ENCODE measurements around the gene RABGAP1. TPM values are rescaled to one million over a fixed set of nuclear protein-coding genes. Genes with fewer than 3 reads are reported as not detected.

RABGAP1 gene
- total RNA-seq, 1 experiment from 2014 or later, result 24.2 TPM

- DNase-seq (ENCODE audit: low spot score), result no peak
Measured at GRCh38 chr9:123008909-123009308, 68.1 kb downstream of the RABGAP1 start.

GRCh38 chr9:123011380-123011779, 70.6 kb downstream of the RABGAP1 start:
- DNase-seq (ENCODE audit: low spot score), result no peak

- DNase-seq (ENCODE audit: low spot score), result no peak
Measured at GRCh38 chr9:123011878-123012528, 71.2 kb downstream of the RABGAP1 start.

GRCh38 chr9:123016631-123017030, 75.8 kb downstream of the RABGAP1 start:
- no peak for DNase-seq (ENCODE audit: low spot score)

DNA sequence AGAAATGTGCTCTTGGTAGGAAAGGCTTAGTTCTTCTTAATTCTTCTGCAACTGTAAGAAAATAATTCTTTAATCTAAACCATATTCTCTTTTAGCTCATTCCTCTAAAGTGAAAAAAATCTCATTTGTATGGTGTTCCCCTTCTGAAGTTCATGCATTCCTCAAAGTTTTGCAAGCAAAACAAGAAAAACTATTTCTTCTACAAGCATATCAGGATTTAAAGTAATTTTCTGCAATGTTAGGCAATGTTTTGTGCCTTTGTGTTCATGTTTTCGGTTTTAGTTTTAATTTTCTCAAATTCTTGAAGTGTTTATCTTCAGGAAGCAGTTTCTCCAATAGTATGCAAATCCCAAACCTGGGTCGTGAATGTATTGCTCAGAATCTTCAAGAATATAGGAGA, 80.0 kb downstream of the RABGAP1 start:
- no peak for DNase-seq (ENCODE audit: low spot score)

DNA sequence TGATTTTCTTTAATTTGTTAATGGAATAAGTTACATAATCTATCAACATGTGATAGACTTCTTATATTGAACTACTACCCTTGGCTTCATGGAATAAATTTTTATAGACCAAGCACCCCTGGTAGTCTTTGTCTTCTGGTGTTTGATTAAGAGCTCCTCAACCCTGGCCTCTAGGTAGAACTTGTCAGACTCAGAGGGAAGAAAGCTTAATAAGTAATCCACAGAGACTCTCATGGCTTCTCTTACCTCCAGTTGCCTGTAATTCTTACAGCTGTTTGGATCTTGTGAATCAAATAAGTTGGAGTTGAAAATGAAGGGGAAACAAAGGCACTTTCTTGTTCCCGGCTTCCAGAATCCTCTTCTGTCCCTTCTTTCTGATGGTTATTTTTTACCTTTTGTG, 85.6 kb downstream of the RABGAP1 start:
- no peak for DNase-seq (ENCODE audit: low spot score)

DNA sequence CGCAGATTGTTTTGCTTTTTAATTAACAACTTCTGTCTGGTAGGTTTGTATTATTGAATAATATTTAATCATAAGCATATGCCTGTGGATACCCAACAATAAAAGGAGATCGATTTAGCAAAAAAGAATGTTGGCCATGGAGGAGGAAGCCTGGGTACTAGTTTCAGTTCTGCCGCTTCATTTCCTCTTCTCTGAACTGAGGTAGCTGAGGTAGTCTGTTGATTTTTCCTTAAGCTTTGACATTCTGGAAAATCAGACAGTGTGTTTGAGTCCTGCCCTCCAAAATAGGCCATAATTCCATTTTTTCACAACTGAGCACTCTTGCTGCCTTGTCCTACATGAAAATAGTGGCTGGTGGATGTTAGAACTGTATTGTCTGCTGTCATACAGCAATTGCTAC, 86.7 kb downstream of the RABGAP1 start:
- DNase-seq (ENCODE audit: low spot score), result no peak

GRCh38 chr9:123028136-123028535, 87.3 kb downstream of the RABGAP1 start:
- DNase-seq (ENCODE audit: low spot score), result no peak

- DNase-seq (ENCODE audit: low spot score), result no peak
Measured at GRCh38 chr9:123028973-123029372, 88.2 kb downstream of the RABGAP1 start.

- DNase-seq (ENCODE audit: low spot score), result no peak
Measured at GRCh38 chr9:123031963-123032362, 91.1 kb downstream of the RABGAP1 start.

- DNase-seq (ENCODE audit: low spot score), result no peak
Measured at GRCh38 chr9:123033352-123033751, 92.5 kb downstream of the RABGAP1 start, which contains the start of gene GPR21. Gene GPR21 (plus strand): TSS chr9:123033667. CDS start chr9:123034567, 900 bp downstream.

DNA sequence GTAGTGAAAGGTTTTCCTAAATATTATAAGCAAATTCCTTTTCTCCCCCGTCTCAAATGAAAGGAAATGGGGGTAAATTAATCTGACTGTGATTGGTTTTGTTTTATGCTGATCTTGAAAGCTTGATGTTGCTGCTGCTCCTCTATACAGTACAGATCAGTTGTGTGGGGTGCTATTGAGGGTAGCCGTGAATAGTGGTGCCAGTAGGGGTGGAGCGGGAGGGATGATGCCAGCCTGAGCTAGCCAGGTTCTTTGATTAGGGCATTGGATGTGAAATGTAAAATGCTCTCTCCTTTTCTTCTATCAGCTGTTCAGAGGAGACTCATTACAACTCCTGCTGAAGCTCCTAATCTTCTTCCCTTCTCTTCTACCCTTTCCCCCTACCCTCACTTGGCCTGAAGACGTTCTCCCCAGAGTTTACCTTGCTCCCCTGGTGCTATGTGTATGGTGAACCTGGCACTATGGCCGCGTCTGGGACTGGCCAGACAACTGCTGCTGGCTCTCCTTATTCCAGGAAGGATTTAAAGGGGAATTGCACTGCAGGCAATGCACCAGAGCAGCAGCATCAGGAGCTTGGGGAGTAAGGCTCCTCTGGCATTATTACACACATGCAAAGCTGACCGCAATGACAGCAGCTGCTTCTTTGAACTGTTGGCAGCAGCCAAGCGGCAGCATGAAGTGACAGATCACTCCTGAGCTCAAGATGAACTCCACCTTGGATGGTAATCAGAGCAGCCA, 93.2 kb downstream of the RABGAP1 start:
- DNase-seq (ENCODE audit: low spot score), result no peak

GRCh38 chr9:123034881-123035510, 94.2 kb downstream of the RABGAP1 start:
- DNase-seq (ENCODE audit: low spot score), result no peak

DNA sequence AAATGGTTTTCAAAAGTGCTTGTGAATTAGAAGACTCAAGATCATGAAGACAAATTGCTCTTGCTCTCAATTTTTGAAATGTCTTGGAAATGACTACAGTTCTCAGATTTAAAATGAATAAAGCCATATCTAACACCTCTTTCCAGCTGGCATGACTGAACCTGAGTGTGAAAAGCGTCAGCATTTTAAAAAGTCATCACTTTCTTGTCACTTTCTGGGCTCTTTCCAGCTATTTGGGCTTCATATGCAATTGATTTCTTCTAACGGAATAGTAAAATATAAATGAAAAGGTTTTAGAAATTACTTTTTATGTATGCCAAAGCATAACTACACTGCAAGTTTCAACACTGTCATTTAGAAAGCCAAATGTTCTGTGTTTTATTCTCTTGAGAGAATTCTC, 95.0 kb downstream of the RABGAP1 start:
- DNase-seq (ENCODE audit: low spot score), result no peak

DNA sequence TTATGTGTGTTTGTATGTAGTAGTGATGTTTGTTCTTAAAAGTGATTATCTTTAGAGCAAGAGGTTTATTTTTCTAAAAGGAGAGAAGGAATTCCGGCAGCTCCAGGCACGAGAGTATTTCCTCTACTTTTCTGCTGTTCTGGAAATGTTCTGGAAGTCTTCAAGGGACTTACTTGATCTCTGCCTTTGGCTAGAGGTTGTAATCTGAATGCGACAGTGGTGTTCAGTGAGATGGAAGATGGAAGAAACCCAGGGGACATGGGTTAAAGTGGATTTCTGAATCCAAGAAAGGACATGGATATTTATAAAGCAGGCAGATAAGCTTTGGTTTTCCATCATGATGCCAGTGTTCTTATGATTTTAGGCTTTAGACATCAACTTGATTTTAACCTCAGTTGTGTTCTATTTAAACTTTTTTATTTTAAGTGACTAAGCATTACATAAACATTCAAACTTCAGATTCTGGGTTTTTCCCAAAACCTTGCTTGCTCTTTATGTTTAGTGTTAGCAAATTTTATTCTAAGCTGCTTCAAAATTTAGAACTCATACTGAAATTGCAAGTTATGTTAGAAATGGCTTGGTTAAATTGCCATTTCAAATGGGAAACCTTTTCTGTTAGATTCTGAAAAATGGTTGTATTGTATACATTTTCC, 96.2 kb downstream of the RABGAP1 start:
- no peak for DNase-seq (ENCODE audit: low spot score)

GRCh38 chr9:123039617-123040219, 98.9 kb downstream of the RABGAP1 start:
- no peak for DNase-seq (ENCODE audit: low spot score)

DNA sequence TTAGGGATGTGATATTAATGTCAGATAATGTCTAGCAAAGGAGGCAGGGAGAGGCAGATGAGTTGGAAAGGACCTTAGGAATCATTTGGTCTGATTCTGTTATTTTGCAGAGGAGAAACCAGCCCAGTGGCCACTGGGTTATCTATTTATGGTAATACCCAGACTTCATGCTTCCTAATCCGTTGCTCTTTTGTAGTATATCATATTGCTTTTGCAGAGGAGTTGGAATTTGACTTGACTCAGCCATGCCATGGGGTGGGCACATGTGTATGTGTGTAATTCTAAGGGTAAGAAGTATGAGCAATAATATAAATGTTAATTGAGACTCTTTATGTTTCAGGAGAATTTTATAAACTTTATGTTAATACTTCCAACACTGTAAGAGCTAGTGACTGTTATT, 100.0 kb downstream of the RABGAP1 start:
- no peak for DNase-seq (ENCODE audit: low spot score)

DNA sequence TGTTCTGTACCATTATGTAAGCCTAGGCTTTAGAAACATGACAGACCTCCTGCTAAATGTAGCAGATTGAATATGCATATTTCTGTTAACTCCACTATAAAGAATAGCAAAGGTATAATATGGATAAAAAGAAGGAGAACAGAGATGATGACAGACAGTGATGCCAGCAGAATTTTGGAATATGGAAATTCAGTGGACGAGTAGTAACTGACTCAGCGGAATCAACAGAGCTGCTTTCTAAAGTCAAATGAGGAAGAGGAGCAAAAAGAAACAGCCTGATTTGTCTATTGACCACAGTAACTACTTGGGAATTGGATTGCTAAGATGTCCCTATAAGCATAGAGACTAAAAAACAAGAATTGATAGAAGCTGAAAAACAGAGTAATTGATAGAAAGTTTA, 100.7 kb downstream of the RABGAP1 start:
- no peak for DNase-seq (ENCODE audit: low spot score)

GRCh38 chr9:123043081-123043939, 102.5 kb downstream of the RABGAP1 start:
- no peak for DNase-seq (ENCODE audit: low spot score)

- no peak for DNase-seq (ENCODE audit: low spot score)
Measured at GRCh38 chr9:123044586-123044985, 103.8 kb downstream of the RABGAP1 start.

Data from A172 (cell line).